Measurements from ENCODE around the gene TLCD3B. TPM values are rescaled to one million over a fixed set of nuclear protein-coding genes. Genes with fewer than 3 reads are reported as not detected.
A peak's percentile ranks its signal among the peaks of the same experiment; 100 is the strongest.

The TLCD3B gene
- total and polyA plus RNA-seq, 9 of the 15 experiments (the other 6 are each of a cell fraction or from before 2014, with no cell fraction given): 0.10 to 0.52 (median 0.23) TPM; not detected in 4

GRCh38 chr16:30023586-30023985 is 7.5 kb downstream of the TLCD3B start:
- TF ChIP-seq, protein P1, sequence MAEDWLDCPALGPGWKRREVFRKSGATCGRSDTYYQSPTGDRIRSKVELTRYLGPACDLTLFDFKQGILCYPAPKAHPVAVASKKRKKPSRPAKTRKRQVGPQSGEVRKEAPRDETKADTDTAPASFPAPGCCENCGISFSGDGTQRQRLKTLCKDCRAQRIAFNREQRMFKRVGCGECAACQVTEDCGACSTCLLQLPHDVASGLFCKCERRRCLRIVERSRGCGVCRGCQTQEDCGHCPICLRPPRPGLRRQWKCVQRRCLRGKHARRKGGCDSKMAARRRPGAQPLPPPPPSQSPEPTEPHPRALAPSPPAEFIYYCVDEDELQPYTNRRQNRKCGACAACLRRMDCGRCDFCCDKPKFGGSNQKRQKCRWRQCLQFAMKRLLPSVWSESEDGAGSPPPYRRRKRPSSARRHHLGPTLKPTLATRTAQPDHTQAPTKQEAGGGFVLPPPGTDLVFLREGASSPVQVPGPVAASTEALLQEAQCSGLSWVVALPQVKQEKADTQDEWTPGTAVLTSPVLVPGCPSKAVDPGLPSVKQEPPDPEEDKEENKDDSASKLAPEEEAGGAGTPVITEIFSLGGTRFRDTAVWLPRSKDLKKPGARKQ (CRISPR knock-in tag; IDR thresholded peaks at IDR 0.05): no peak
- H2AFZ ChIP-seq (ENCODE audit: low read depth, low read length): no peak overlapping the region
- H3K27me3 ChIP-seq (ENCODE audit: control insufficient read depth in 2 of 2, insufficient read depth in 2 of 2, low read length in 2 of 2): peaks cover 8 to 60% of the 10 kb centered on the region in 2 experiments
- no peaks in the 10 kb centered on the region for H3K36me3 ChIP-seq (ENCODE audit: control insufficient read depth, insufficient read depth, low read length)
- in situ Hi-C loops (cut with MboI): loop anchor here (10.0 kb wide), 1 partner anchor 329 kb away; no protein-coding TSS in a partner anchor
- H3K9ac ChIP-seq (ENCODE audit: insufficient read depth in 1 of 2, low read depth in 2 of 2, low read length in 2 of 2): no peak overlapping the region; a peak in 1 of 4 replicates
- H3K4me1 ChIP-seq (replicated peaks in 1 of 2; ENCODE audit: control insufficient read depth in 2 of 2, insufficient read depth in 2 of 2, low read length in 2 of 2): peaks cover 0 to 19% of the 10 kb centered on the region in 2 experiments; a peak in 3 of 5 replicates
- no peak for FAIRE-seq
- no peak for DNase-seq (ENCODE audit: extremely low read depth in 1 of 4, low spot score in 3 of 4)
- intact Hi-C loops (cut with micrococcal nuclease): loop anchor here (5.0 to 10.0 kb wide), 2 partner anchors 209 to 321 kb away; partner anchors contain the start of genes PAGR1 and PRRT2
- ChIA-PET CTCF (ENCODE audit: low intra/inter-chr PET ratio) (no interaction called here), POLR2A (interaction anchor here (1.0 kb wide), 1 partner anchor 114 kb away, joined by 3 read pairs; no protein-coding TSS in a partner anchor)
- no peak overlapping the region for H3K4me3 ChIP-seq
- 0 out of 2 replicates have a peak, but pooled peaks cover 4% of the 10 kb centered on the region for H4K20me1 ChIP-seq (replicated peaks; ENCODE audit: control insufficient read depth, insufficient read depth, low read length)
- H3K79me2 ChIP-seq (ENCODE audit: control insufficient read depth, insufficient read depth, low read length): no peaks in the 10 kb centered on the region
- WGBS (ENCODE audit: insufficient coverage, low coverage, missing lambda C conversion rate): 13% methylated on average over 9 of the region's 11 CpGs
- peaks cover 4% of the 10 kb centered on the region for H3K9me1 ChIP-seq (ENCODE audit: control insufficient read depth, insufficient read depth, low read length)
- no peaks in the 10 kb centered on the region for H3K9me3 ChIP-seq (replicated peaks; ENCODE audit: control insufficient read depth, insufficient read depth, low read depth, low read length)
- BruUV-seq (replicated peaks): no TSS peak
- no peak overlapping the region for H3K27ac ChIP-seq (ENCODE audit: extremely low read depth, low read depth, low read length)
- no peak for ATAC-seq
- no peak overlapping the region for H3K4me2 ChIP-seq (ENCODE audit: insufficient read depth, low read length)

DNA sequence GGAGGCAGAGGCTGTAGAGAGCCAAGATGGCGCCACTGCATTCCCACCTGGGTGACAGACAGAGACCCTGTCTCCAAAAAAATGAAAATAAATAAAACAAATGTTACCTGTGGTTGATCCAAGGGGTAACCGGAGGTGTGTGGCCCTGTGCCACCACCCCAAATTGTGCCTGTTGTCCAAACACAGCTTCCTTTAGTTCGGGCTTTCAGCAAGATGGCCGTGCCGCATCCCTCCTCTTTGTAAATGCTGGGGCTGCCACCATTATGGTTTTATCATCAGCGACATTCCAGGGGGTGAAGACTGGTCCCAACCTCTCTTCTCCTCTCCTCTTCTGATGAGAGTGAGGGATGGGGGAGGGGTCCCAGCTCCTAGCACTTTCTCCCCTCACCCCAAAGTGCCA is 8.2 kb downstream of the TLCD3B start, which contains the start of gene C16orf92:
TSS of gene C16orf92 (plus strand) at position 312 of the 400 bp plus-strand sequence. CDS start 143 bp downstream, outside the sequence.
- Histone ChIP-seq H3K36me3 (ENCODE audit: control insufficient read depth, insufficient read depth, low read length) (no peaks in the 10 kb centered on the region), H3K9me1 (ENCODE audit: control insufficient read depth, insufficient read depth, low read length) (no peaks in the 10 kb centered on the region), H3K27ac (ENCODE audit: extremely low read depth, low read depth, low read length) (no peak within 1 kb of the TSS), H3K4me2 (ENCODE audit: insufficient read depth, low read length) (no peak within 1 kb of the TSS), H3K4me3 (no peak within 1 kb of the TSS), H3K9ac (ENCODE audit: insufficient read depth in 1 of 2, low read depth in 2 of 2, low read length in 2 of 2) (peak within 1 kb of the TSS in 1 of 2 experiments; percentile 32; a peak in 1 of 4 replicates), H3K79me2 (ENCODE audit: control insufficient read depth, insufficient read depth, low read length) (no peaks in the 10 kb centered on the region), H4K20me1 (replicated peaks; ENCODE audit: control insufficient read depth, insufficient read depth, low read length) (0 out of 2 replicates have a peak, but pooled peaks cover 3% of the 10 kb centered on the region), H3K4me1 (replicated peaks in 1 of 2; ENCODE audit: control insufficient read depth in 2 of 2, insufficient read depth in 2 of 2, low read length in 2 of 2) (peaks cover 0 to 17% of the 10 kb centered on the region in 2 experiments; a peak in 3 of 5 replicates), H3K9me3 (replicated peaks; ENCODE audit: control insufficient read depth, insufficient read depth, low read depth, low read length) (no peaks in the 10 kb centered on the region), H2AFZ (ENCODE audit: low read depth, low read length) (no peak within 1 kb of the TSS), H3K27me3 (ENCODE audit: control insufficient read depth in 2 of 2, insufficient read depth in 2 of 2, low read length in 2 of 2) (peaks cover 8 to 53% of the 10 kb centered on the region in 2 experiments)
- 3% methylated on average over 6 of the region's 6 CpGs for WGBS (ENCODE audit: insufficient coverage, low coverage, missing lambda C conversion rate)
- no TSS peak for BruUV-seq (replicated peaks)
- ChIA-PET CTCF (ENCODE audit: low intra/inter-chr PET ratio) (interaction anchor here (0.5 kb wide), 1 partner anchor 208 kb away, joined by 5 read pairs; no protein-coding TSS in a partner anchor), POLR2A (interaction anchor here (1.0 kb wide), 1 partner anchor 114 kb away, joined by 3 read pairs; no protein-coding TSS in a partner anchor)
- intact Hi-C loops (cut with micrococcal nuclease) (loop anchor here (5.0 to 10.0 kb wide), 2 partner anchors 208 to 321 kb away; partner anchors contain the start of genes PAGR1 and PRRT2), in situ Hi-C loops (cut with MboI) (loop anchor here (10.0 kb wide), 1 partner anchor 328 kb away; no protein-coding TSS in a partner anchor)
- TF ChIP-seq YY1 (IDR thresholded peaks at IDR 0.05; ENCODE audit: borderline replicate concordance in 1 of 3, control insufficient read depth in 1 of 3, extremely low read depth in 1 of 3, insufficient read depth in 3 of 3, insufficient read length in 1 of 3, insufficient replicate concordance in 2 of 3, low read depth in 1 of 3, low read length in 2 of 3) (peak in 1 of 3 experiments; percentile 50), USF2 (CRISPR knock-in tag; IDR thresholded peaks at IDR 0.05) (no peak)
- ATAC-seq: no peak
- DNase-seq (ENCODE audit: extremely low read depth in 1 of 4, low spot score in 3 of 4): no peak
- no peak for FAIRE-seq

Measured in K562 (cell line).